GM12801 (cell line): ENCODE results near the gene DYNC1H1.

Experiments used
- CTCF ChIP-seq: IDR thresholded peaks from one replicate; pipeline ENCODE4 v1.5.1; 2011; ENCODE audit warnings: control low read depth; ENCODE audit not compliant: insufficient read length; ENCODE audit errors: extremely low read depth

The DYNC1H1 gene

GRCh38 chr14:102046337-102047278, 82.2 kb downstream of the DYNC1H1 start:
- no peak for TF ChIP-seq CTCF

GRCh38 chr14:102047808-102048540, 83.6 kb downstream of the DYNC1H1 start:
- no peak for TF ChIP-seq CTCF

- no peak for TF ChIP-seq CTCF
Observed at GRCh38 chr14:102049258-102050025, 85.1 kb downstream of the DYNC1H1 start.

GRCh38 chr14:102050026-102050405, 85.6 kb downstream of the DYNC1H1 start:
- TF ChIP-seq CTCF: no peak

GRCh38 chr14:102050625-102051024, 86.3 kb downstream of the DYNC1H1 start:
- no peak for TF ChIP-seq CTCF

GRCh38 chr14:102052522-102052921, 88.1 kb downstream of the DYNC1H1 start:
- no peak for TF ChIP-seq CTCF
